ENCODE results near the gene ENTHD1. TPM values are rescaled to one million over a fixed set of nuclear protein-coding genes. Genes with fewer than 3 reads are reported as not detected.
A peak's percentile ranks its signal among the peaks of the same experiment; 100 is the strongest.

The ENTHD1 gene
- total RNA-seq, 4 donors from 2014 or later: not detected

- peaks cover 13% of the 10 kb centered on the region for H3K27me3 ChIP-seq
- TF ChIP-seq EP300 (IDR thresholded peaks at IDR 0.05) (no peak), POLR2AphosphoS5 (IDR thresholded peaks at IDR 0.05) (no peak), CTCF (IDR thresholded peaks at IDR 0.05) (no peak), POLR2A (IDR thresholded peaks at IDR 0.05) (no peak)
- H3K27ac ChIP-seq: no peak overlapping the region
- H3K4me1 ChIP-seq: peaks cover 13% of the 10 kb centered on the region
- 75% methylated on average over 6 of the region's 6 CpGs for WGBS
- no peaks in the 10 kb centered on the region for H3K36me3 ChIP-seq
- no peak for DNase-seq (ENCODE audit: low spot score in 2 of 2)
- no peak overlapping the region for H3K4me3 ChIP-seq
- H3K9me3 ChIP-seq: no peaks in the 10 kb centered on the region
Measured at GRCh38 chr22:39935612-39936011, 42.1 kb upstream of the ENTHD1 start.

GRCh38 chr22:39935116-39935515, 41.6 kb upstream of the ENTHD1 start:
- no peak for TF ChIP-seq POLR2AphosphoS5 (IDR thresholded peaks at IDR 0.05)
- no peak for TF ChIP-seq EP300 (IDR thresholded peaks at IDR 0.05)
- TF ChIP-seq CTCF (IDR thresholded peaks at IDR 0.05): no peak
- no peak for TF ChIP-seq POLR2A (IDR thresholded peaks at IDR 0.05)
- DNase-seq (ENCODE audit: low spot score in 2 of 2): no peak
- peaks cover 15% of the 10 kb centered on the region for H3K27me3 ChIP-seq
- H3K36me3 ChIP-seq: no peaks in the 10 kb centered on the region
- 72% methylated on average over 4 of the region's 4 CpGs for WGBS
- H3K4me3 ChIP-seq: no peak overlapping the region
- H3K4me1 ChIP-seq: peaks cover 13% of the 10 kb centered on the region
- H3K27ac ChIP-seq: no peak overlapping the region
- no peaks in the 10 kb centered on the region for H3K9me3 ChIP-seq

GRCh38 chr22:39933741-39934140, 40.2 kb upstream of the ENTHD1 start:
- no peaks in the 10 kb centered on the region for H3K36me3 ChIP-seq
- DNase-seq (ENCODE audit: low spot score in 2 of 2): no peak
- peaks cover 19% of the 10 kb centered on the region for H3K4me1 ChIP-seq
- no peak for TF ChIP-seq POLR2AphosphoS5 (IDR thresholded peaks at IDR 0.05)
- TF ChIP-seq POLR2A (IDR thresholded peaks at IDR 0.05): no peak
- no peak for TF ChIP-seq CTCF (IDR thresholded peaks at IDR 0.05)
- no peak for TF ChIP-seq EP300 (IDR thresholded peaks at IDR 0.05)
- H3K4me3 ChIP-seq: no peak overlapping the region
- peaks cover 14% of the 10 kb centered on the region for H3K27me3 ChIP-seq
- H3K27ac ChIP-seq: no peak overlapping the region
- no peaks in the 10 kb centered on the region for H3K9me3 ChIP-seq
- 82% methylated on average over 8 of the region's 8 CpGs for WGBS

GRCh38 chr22:39932918-39933649, 39.5 kb upstream of the ENTHD1 start:
- peaks cover 9% of the 10 kb centered on the region for H3K27me3 ChIP-seq
- H3K4me3 ChIP-seq: no peak overlapping the region
- peaks cover 23% of the 10 kb centered on the region for H3K4me1 ChIP-seq
- TF ChIP-seq POLR2A (IDR thresholded peaks at IDR 0.05): no peak
- peak in 1 of 2 donors; percentile 14 for TF ChIP-seq CTCF (IDR thresholded peaks at IDR 0.05)
- H3K27ac ChIP-seq: no peak overlapping the region
- no peak for DNase-seq (ENCODE audit: low spot score in 2 of 2)
- H3K36me3 ChIP-seq: no peaks in the 10 kb centered on the region
- 82% methylated on average over 7 of the region's 7 CpGs for WGBS
- H3K9me3 ChIP-seq: no peaks in the 10 kb centered on the region

- 80% methylated on average over 2 of the region's 2 CpGs for WGBS
- TF ChIP-seq EP300 (IDR thresholded peaks at IDR 0.05): no peak
- no peak for TF ChIP-seq POLR2AphosphoS5 (IDR thresholded peaks at IDR 0.05)
- TF ChIP-seq CTCF (IDR thresholded peaks at IDR 0.05): no peak
- no peak for TF ChIP-seq POLR2A (IDR thresholded peaks at IDR 0.05)
- Histone ChIP-seq H3K4me3 (no peak overlapping the region), H3K36me3 (no peaks in the 10 kb centered on the region), H3K27me3 (peaks cover 7% of the 10 kb centered on the region), H3K9me3 (no peaks in the 10 kb centered on the region), H3K4me1 (peaks cover 23% of the 10 kb centered on the region), H3K27ac (no peak overlapping the region)
- DNase-seq (ENCODE audit: low spot score in 2 of 2): no peak
Measured at GRCh38 chr22:39932166-39932565, 38.6 kb upstream of the ENTHD1 start.

Data from suprapubic skin (tissue), 4 donors.